CD4-positive, alpha-beta T cell treated with Interleukin-17A for 1 hour (primary cell): ENCODE measurements around the gene CROCC2.

Experiments
- DNase-seq: peaks from one replicate; pipeline ENCODE4 v3.0.0-alpha.2; 2020

The CROCC2 gene

GRCh38 chr2:240876035-240876474 is 30.1 kb upstream of the CROCC2 start:
- DNase-seq = no peak

GRCh38 chr2:240876475-240877251 is 29.5 kb upstream of the CROCC2 start:
- no peak for DNase-seq

DNA sequence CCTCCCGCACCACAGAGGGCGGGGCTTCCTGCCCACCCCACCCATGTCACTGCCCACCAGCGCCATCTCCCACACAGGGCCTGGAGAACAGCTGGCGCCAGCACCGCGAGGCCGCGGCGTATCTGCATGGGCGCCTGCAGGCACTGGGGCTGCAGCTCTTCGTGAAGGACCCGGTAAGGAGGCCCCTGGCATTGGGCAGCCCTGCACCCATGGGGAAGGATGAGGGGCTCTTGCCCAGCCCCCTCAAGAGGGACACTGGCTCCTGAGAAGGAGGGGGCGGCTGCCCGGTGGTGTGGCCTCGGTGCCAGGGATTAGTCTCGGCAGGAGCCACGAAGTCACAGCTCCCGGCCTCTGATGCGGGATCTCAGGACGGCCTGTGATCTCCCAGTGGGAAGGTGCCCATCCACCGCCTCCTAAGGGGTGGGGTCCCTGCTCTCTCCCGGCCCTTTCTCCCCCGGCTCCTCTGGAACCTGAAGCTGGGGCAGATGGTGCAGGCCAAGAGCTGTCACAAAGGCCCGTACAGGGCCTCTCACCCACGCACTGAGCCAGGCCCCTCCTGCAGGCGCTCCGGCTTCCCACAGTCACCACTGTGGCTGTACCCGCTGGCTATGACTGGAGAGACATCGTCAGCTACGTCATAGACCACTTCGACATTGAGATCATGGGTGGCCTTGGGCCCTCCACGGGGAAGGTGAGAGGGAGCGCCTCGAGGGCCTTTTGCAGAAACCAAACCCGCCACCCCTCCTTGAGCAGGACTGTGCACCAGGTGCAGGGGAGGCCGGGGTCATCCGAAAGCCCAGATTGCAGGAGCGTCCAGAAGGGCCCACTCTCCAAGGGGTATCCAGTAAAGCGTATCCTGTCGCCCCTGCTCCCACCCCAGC is 28.4 kb upstream of the CROCC2 start:
- DNase-seq = no peak

- no peak for DNase-seq
These were observed 27.7 kb upstream of the CROCC2 start for GRCh38 chr2:240878341-240878936.

DNA sequence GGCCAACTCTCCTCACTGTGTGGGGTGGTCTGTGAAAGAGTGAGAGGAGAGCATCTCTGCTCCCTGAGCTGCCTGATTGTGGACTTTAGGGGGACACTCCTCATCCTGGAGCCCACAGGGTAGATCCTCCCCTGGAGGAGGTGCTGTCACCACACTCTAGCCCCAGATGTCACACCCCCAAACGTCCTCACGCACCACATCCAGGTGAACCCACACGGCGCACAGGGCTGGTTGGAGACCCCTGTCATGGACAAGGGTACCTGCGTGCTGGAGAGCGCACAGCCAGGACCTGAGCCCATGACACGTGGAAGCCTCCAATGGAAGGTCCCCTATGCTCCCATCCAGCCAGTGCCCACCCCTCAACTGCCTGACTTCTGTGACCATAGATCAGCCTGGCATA is 27.0 kb upstream of the CROCC2 start:
- DNase-seq = no peak

- DNase-seq = no peak
These were observed 24.2 kb upstream of the CROCC2 start for GRCh38 chr2:240881913-240882312.

DNA sequence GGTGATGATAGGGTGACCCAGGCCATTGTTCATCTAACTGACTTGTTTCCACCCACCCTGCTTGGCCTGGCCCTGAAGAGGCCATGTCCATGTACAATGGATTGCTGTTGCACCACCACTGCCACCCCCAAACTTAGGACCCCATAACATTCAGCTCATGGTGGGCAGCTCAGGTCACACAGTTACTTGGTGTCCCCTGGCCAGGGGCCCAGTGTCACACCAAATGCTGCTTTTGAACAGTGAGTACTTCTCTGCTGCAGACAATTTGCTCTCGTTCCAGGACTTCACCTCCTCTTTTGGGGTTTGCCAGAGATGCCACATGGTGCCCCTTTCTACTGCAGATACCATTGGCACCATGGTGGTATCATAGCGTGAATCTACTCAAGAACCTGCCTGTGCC is 21.9 kb upstream of the CROCC2 start:
- no peak for DNase-seq

- DNase-seq = no peak
These were observed 21.4 kb upstream of the CROCC2 start for GRCh38 chr2:240884745-240885144.

- no peak for DNase-seq
These were observed 20.6 kb upstream of the CROCC2 start for GRCh38 chr2:240885566-240885965.

DNA sequence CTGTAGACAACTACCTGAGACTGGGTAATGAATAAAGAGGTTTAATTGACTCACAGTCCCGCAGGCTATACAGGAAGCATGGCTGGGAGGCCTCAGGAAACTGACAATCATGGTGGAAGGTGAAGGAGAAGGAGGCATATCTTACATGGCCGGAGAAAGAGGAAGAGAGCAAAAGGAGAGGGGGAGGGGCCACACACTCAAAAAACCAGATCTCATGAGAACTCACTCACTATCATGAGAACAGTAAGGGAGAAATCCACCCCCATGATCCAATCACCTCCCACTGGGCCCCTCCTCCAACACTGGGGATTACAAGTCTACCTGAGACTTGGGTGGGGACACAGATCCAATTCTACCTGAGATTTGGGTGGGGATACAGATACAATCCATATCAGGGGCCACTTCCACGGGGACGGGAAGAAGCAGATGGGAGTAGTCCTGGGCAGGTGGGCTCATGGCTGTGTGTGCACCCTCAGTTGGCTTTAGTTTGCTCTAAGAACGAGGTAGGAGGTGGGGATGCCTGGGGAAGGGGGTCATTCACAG is 20.0 kb upstream of the CROCC2 start:
- DNase-seq = no peak

DNA sequence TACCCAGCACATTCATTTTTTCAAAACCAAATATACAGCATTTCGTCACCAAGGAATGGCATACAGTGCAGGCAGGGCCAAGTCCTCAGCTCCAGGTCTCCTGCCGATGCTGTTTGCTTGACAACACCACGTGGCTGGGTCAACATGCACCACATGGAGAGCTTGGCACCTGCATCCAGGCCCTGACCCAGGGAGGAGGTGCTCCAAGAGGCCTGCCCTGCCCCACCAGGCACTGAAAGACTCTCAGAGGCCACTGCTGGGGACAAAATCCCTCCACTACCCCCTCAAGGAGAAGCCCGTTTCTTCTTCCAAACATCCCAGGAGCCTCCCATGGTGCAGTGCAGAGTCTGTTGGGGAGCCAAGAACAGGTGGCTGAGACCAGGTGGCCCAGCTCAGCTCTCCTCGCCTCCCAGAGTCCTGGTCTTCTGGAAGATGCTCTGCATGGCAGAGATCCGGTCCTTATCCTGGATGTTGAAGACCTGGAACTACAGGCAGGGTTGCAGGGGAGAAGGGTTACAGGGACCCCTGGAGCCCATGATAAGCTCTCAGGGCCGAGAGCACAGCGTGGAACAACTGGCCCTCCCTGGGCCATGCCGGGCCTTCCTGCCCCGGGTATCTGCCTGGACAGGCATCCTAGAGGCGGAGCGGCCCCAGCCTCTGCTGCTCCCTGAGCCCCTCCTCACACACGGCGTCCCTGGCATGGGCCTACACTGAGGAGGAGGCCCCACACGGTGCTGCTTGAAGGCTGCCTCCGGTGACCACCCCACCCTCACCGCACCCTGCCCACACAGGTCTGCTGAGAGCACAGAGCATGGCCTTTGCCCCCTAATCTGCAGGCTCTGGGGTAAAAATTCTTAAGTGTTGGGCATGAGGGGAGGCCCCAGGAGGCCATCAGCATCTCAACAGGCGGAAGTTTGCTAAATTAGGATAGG is 19.2 kb upstream of the CROCC2 start:
- DNase-seq = no peak

- no peak for DNase-seq
These were observed 18.5 kb upstream of the CROCC2 start for GRCh38 chr2:240887631-240888030.

DNA sequence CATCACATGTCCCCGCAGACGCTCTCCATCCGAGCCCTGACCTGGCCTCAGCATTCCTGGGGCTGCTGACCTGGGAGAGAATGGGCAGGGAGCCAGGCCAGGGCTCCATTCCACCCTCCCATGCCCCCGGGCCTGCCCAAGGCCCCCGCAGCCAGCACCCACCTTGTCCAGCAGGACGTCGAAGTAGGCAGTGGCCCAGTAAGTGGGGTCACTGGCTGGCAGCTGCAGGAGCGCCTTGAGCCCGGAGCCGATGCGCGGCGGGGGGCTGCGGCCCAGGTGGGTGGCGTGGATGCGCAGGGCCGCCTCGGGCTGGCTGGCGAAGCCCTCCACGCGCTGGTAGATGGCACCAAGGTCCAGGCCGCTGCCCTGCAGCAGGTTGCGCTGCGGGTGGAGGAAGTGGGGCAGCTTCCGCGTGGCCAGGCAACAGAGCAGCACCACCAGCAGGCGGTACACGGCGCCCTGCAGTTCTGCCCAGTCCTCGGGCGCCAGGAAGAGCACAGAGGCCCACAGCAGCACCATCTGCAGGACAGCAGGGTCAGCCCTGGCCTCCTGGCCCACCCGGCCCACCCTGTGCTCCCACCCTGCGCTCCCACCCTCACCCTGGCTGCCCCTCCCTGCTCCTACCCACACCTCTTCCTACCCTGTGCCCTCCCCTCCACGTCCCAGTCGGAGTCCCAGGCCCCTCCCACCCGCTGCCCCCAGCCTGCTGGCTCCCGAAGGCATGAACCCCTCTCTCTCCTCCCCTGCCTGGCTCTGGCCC is 17.8 kb upstream of the CROCC2 start:
- DNase-seq = no peak

DNA sequence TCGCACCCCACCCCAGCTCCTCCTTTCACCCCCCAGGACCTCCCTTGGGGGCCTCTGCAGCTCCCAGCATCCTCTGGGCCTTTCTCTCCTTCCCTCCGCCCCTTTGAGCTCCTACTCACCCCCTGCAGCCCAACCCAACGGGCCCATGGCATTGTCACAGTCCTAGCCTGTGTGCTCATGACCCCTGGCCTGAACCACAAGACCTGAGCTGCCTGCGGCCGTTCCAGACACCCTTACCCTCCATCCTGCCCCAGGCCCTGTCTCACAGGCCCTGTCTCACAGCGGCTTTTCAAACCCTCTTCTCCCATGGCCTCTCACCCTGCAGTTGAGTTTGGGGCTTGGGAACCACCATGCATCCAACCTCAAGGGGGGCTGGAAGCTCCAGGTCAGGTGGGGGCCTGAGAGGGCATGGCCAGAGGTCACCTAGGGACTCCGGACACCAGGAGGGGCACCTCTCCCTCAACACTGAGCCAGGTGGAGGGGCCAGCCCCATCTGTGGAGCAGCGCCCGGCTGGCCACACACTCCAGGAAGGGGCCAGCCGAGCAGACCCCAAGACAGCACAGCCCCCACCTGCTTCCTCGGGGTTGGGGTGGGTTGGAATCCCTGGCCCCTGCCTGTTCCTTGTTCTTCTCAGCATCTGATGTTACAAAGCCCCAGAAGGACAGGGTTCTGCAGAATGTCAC is 17.1 kb upstream of the CROCC2 start:
- DNase-seq = no peak

- DNase-seq = no peak
These were observed 16.3 kb upstream of the CROCC2 start for GRCh38 chr2:240889601-240890560.

DNA sequence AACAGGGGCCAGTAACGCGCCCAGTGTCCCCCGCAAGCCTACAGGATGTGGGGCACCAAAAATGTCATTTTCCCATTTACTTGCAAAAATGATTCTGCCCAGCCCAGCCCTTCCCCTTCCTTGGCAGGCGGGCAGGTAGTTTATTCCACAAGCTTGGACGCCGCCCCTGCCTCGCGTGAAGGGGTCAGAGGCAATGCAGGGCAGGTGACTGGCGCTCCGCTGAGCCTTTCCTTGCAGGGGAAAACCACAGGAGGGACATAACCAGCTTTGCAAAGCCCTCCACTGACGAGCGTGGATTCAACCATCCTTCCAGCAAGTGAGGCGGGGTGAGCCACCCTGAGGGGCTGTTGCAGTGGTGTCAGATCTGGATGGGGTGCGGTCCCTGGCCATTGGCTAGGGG is 15.4 kb upstream of the CROCC2 start:
- DNase-seq = no peak

DNA sequence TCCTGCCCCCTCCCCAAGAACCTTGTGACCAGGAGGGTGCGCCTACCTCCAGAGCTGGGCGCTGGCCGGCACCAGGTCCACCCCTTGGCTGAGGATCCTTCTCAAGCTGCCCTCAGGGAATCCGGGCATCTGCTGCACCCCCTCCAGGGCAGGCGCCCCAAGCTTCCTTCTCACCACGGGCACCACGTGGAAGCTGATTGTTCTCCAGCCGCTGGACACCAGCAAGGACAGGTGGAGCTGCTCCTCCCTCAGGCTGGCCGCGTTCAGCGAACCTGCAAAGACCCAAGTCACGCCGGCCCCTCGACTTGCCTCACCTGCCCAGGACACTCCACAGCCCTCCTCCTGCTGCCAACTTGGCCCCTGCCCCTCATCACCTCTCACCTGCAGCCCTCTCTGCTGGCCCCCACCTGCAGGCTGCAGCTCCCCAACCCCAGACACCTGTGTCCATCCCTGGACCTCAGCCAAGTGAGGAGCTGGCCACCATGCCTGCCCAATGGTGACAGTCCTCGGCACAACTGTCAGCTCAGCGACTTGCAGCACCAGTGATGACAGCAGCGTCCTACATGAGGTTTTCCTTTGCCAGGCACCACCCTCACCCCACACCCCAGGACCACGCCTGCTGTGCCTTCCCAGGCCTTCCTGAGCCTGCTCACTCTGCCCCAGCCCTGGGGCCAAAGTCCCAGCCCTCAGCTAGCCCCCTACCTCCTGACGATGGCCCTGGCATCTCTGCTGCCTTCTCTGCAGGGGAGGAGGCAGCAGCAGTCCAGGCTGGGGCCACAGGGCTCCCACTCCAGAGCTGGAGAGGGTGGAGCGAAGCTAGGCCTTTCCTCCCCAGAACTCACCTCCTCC is 14.4 kb upstream of the CROCC2 start:
- no peak for DNase-seq

DNA sequence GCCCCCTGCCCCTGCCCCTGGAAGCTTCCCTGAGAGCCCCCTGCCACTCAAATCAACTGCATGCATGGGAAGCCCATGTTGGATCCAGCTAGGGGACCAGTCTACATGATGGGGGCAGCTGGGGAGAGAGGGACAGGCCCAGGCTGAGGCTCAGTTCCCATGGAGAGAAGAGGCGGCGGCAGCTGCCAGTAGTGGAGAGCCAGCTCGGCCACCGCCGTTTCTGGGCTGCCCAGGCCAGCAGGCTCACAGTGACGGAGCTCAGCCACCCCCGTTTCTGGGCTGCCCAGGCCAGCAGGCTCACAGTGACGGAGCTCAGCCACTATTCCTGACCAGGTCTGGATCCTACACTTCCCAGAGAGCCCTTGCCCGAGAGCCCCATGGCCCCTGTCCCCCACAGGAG is 13.8 kb upstream of the CROCC2 start:
- DNase-seq = no peak

DNA sequence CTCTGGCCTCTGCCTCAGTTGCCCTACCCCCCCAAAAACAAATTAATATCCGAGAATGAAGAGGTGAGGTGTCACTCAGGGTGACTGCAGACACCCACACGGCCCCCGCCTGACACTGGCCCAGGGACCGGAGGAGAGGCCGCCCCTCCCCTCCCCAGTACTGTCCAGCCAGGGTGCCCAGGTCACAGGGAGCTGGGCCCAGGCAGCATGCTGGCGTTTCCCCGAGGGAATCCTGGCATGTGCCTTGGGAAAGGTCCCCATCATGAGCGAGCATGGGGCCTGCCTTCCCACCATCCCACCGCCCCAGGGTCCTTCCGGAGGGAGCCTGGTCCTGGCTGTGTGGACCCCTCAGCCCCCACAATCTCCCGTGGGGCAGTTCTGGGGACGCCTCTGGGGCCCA is 13.2 kb upstream of the CROCC2 start:
- no peak for DNase-seq
